Ovary (tissue), 9 donors: Measurements from ENCODE around the gene STX1A. TPM values are rescaled to one million over a fixed set of nuclear protein-coding genes. Genes with fewer than 3 reads are reported as not detected.

Experiments
- DNase-seq, 5 donors: peaks; one replicate each; pipeline ENCODE4 v3.0.0-alpha.2; 2019 to 2020
- H3K27ac ChIP-seq, 2 donors: fragments of 200-600 bp; one replicate each; pipeline versions ENCODE4 v1.5.1 to v1.8.0; 2019 to 2022
- H3K27me3 ChIP-seq: fragments of 200-600 bp; one replicate; pipeline ENCODE4 v1.8.0; 2022
- H3K36me3 ChIP-seq: fragments of 200-600 bp; sonication (generic); one replicate; pipeline ENCODE4 v1.5.1; 2019
- H3K4me1 ChIP-seq: one replicate; pipeline ENCODE4 v1.8.1; 2013; ENCODE audit warnings: mild to moderate bottlenecking, moderate library complexity; ENCODE audit not compliant: insufficient read depth
- H3K4me3 ChIP-seq: fragments of 200-600 bp; sonication (generic); one replicate; pipeline ENCODE4 v1.5.1; 2017
- H3K9me3 ChIP-seq, 2 donors: fragments of 200-600 bp in 1 of 2; sonication (generic) in 1 of 2; one replicate each; pipeline versions ENCODE4 v1.5.1 to v1.8.1; 2013 to 2019; ENCODE audit warnings: mild to moderate bottlenecking in 1 of 2, moderate library complexity in 1 of 2
- CTCF ChIP-seq, 3 donors: fragments of 450-650 bp in 2 of 3; fragments of 200-600 bp in 1 of 3; IDR thresholded peaks; one replicate each; pipeline versions ENCODE4 v1.5.1 to v1.8.0; 2016 to 2022; ENCODE audit warnings: antibody characterized with exemption in 3 of 3, mild to moderate bottlenecking in 1 of 3
- EP300 ChIP-seq: sonication (generic); formaldehyde crosslinking; IDR thresholded peaks from one replicate; pipeline ENCODE4 v1.6.1; 2017; ENCODE audit warnings: antibody characterized with exemption
- POLR2A ChIP-seq: fragments of 450-650 bp; IDR thresholded peaks from one replicate; pipeline ENCODE4 v1.6.1; 2017; ENCODE audit warnings: antibody characterized with exemption, mild to moderate bottlenecking, moderate library complexity
- WGBS, 3 donors: extraction: QIAGEN DNeasy Blood & Tissue Kit in 1 of 3; methylation state at CpG; one replicate each; pipeline versions ENCODE4 v1.1.5 to v1.1.7; 2013 to 2017; 5-methylcytosine and 5-hydroxymethylcytosine counted together
- intact Hi-C, 4 donors: fragments of 100-400 bp; cut with DNase I; formaldehyde crosslinking; loops; one replicate each; pipeline versions ENCODE4 v1.11.0 to v1.15.1; 2022 to 2023
- polyA plus RNA-seq, 2 donors: library from polyadenylated mRNA; stranded (reverse); fragments of 200-250 nt in 1 of 2; fragments of 350-450 nt in 1 of 2; fragmentation: Illumina TruSeq in 1 of 2; extraction: RNeasy Lipid Tissue Mini Kit (QIAGEN cat#74804) in 1 of 2; gene quantifications; one replicate each; pipeline ENCODE4 v1.2.3, GENCODE V29; 2013 to 2014
- total RNA-seq, 7 donors: library from RNA; depleted of rRNA in 2 of 7; stranded (reverse); fragments of >200 nt in 2 of 7; fragmentation: NEBNext Ultra II Directional in 3 of 7; extraction: Animal tissue kit (Norgen Biotek cat#: 25700) in 3 of 7; gene quantifications; one replicate each; pipeline versions ENCODE4 v1.1.0 to v1.2.4, GENCODE V29; 2016 to 2023
- donor health status: DM: no; HTN: no; CAD: no; lungs with moderate emphysema.
- donor health status: DM: no; HTN: no; CAD: no.
- donor health status: Bipolar disorder and iron deficiency.
- donor health status: DM: yes; HTN: yes; CAD: no.
- donor health status: DM: no; HTN: no; CAD: no.
- donor health status: DM: yes; HTN: yes; CAD: no.

The STX1A gene
- total and polyA plus RNA-seq, 9 donors: 1.6 to 11.3 (median 6.4) TPM

GRCh38 chr7:73674468-73675124 is 44.9 kb downstream of the STX1A start:
- no peak overlapping the region for H3K4me3 ChIP-seq
- H3K9me3 ChIP-seq: no peaks in the 10 kb centered on the region
- no peak for DNase-seq
- TF ChIP-seq EP300 (no peak), CTCF (IDR thresholded peaks at IDR 0.05) (no peak), POLR2A (no peak)
- intact Hi-C loops: loop anchor here in 1 of 4 donors (10.0 kb wide), 1 partner anchor 820 kb away; no protein-coding TSS in a partner anchor
- 65 to 76% (median 74%) methylated on average over 1 of the region's 1 CpG for WGBS, 3 donors
- H3K4me1 ChIP-seq: no peaks in the 10 kb centered on the region
- no peak overlapping the region for H3K27ac ChIP-seq
- H3K27me3 ChIP-seq: no peaks in the 10 kb centered on the region
- no peaks in the 10 kb centered on the region for H3K36me3 ChIP-seq

- no peak for DNase-seq
- WGBS, 3 donors: 91 to 92% (median 92%) methylated on average over 15 of the region's 15 CpGs
- H3K27me3 ChIP-seq: no peaks in the 10 kb centered on the region
- H3K36me3 ChIP-seq: no peaks in the 10 kb centered on the region
- no peaks in the 10 kb centered on the region for H3K9me3 ChIP-seq
- TF ChIP-seq POLR2A: no peak
- no peak for TF ChIP-seq EP300
- TF ChIP-seq CTCF (IDR thresholded peaks at IDR 0.05): no peak
- intact Hi-C loops: loop anchor here in 1 of 4 donors (10.0 kb wide), 1 partner anchor 823 kb away; no protein-coding TSS in a partner anchor
- H3K4me3 ChIP-seq: no peak overlapping the region
- no peak overlapping the region for H3K27ac ChIP-seq
- H3K4me1 ChIP-seq: peaks cover 8% of the 10 kb centered on the region
Measured at GRCh38 chr7:73671857-73672445, 47.5 kb downstream of the STX1A start.

GRCh38 chr7:73671322-73671661 is 48.2 kb downstream of the STX1A start:
- no peaks in the 10 kb centered on the region for H3K27me3 ChIP-seq
- no peak overlapping the region for H3K27ac ChIP-seq
- 39 to 45% (median 41%) methylated on average over 6 to 12 of the region's 12 CpGs for WGBS, 3 donors
- peaks cover 8% of the 10 kb centered on the region for H3K4me1 ChIP-seq
- no peak for DNase-seq
- no peak overlapping the region for H3K4me3 ChIP-seq
- intact Hi-C loops: loop anchor here in 1 of 4 donors (10.0 kb wide), 1 partner anchor 824 kb away; no protein-coding TSS in a partner anchor
- H3K36me3 ChIP-seq: no peaks in the 10 kb centered on the region
- no peaks in the 10 kb centered on the region for H3K9me3 ChIP-seq
- no peak for TF ChIP-seq POLR2A
- no peak for TF ChIP-seq CTCF (IDR thresholded peaks at IDR 0.05)
- TF ChIP-seq EP300: no peak

GRCh38 chr7:73669858-73670385 is 49.5 kb downstream of the STX1A start:
- H3K36me3 ChIP-seq: no peaks in the 10 kb centered on the region
- no peak overlapping the region for H3K27ac ChIP-seq
- 85 to 88% (median 86%) methylated on average over 12 of the region's 12 CpGs for WGBS, 3 donors
- TF ChIP-seq CTCF (IDR thresholded peaks at IDR 0.05) (no peak), POLR2A (no peak), EP300 (no peak)
- H3K4me3 ChIP-seq: no peak overlapping the region
- intact Hi-C loops: loop anchor here in 3 of 4 donors (10.0 kb wide), 3 partner anchors 55 to 825 kb away; no protein-coding TSS in a partner anchor
- H3K9me3 ChIP-seq: no peaks in the 10 kb centered on the region
- no peak for DNase-seq
- no peaks in the 10 kb centered on the region for H3K27me3 ChIP-seq
- peaks cover 8% of the 10 kb centered on the region for H3K4me1 ChIP-seq
